H1 (cell line): ENCODE data around the gene HIPK2. TPM values are rescaled to one million over a fixed set of nuclear protein-coding genes. Genes with fewer than 3 reads are reported as not detected.

Experiments
- CTCF ChIA-PET: fragments of 300-600 bp; sonication (Branson Sonifier 250); formaldehyde crosslinking; loops from one replicate; lab custom pipeline; 2021; ENCODE audit not compliant: partially characterized antibody; lab: Charles Lee
- POLR2A ChIA-PET: fragments of 300-600 bp; sonication (Branson Sonifier 250); formaldehyde crosslinking; loops from one replicate; lab custom pipeline; 2021; ENCODE audit warnings: inconsistent platforms; ENCODE audit not compliant: partially characterized antibody; lab: Charles Lee
- DNase-seq, 2 experiments: peaks; one replicate each; pipeline versions ENCODE4 v3.0.0 to v3.0.0-alpha.2; 2010 to 2022; ENCODE audit warnings: low spot score in 2 of 2, low read depth in 1 of 2, mixed read lengths in 1 of 2
- FAIRE-seq: peaks from 2 replicates; lab custom pipeline; 2011; peaks lifted over from hg19 to GRCh38; lab: Jason Lieb, UNC
- H2AFZ ChIP-seq: 2 replicates; pipeline ENCODE4 v1.8.1; 2012; ENCODE audit warnings: low read length, inconsistent platforms
- H2AK5ac ChIP-seq: 2 replicates; pipeline ENCODE4 v1.6.1; 2013; ENCODE audit warnings: low read depth, low read length
- H2BK120ac ChIP-seq: replicated peaks from 2 replicates; pipeline ENCODE3; 2013; ENCODE audit warnings: low read depth, low read length, inconsistent platforms
- H2BK12ac ChIP-seq: 2 replicates; pipeline ENCODE4 v1.6.1; 2013; ENCODE audit warnings: low read depth, low read length
- H2BK15ac ChIP-seq: 2 replicates; pipeline ENCODE4 v1.6.1; 2013; ENCODE audit warnings: low read length
- H2BK20ac ChIP-seq: 2 replicates; pipeline ENCODE4 v1.6.1; 2013; ENCODE audit warnings: low read length
- H2BK5ac ChIP-seq: 2 replicates; pipeline ENCODE4 v1.6.1; 2013; ENCODE audit warnings: low read depth, low read length
- H3K14ac ChIP-seq: 2 replicates; pipeline ENCODE4 v1.6.1; 2013; ENCODE audit warnings: inconsistent platforms; ENCODE audit not compliant: insufficient read length
- H3K18ac ChIP-seq: 2 replicates; pipeline ENCODE4 v1.6.1; 2013; ENCODE audit warnings: low read length; ENCODE audit errors: extremely low read depth
- H3K23ac ChIP-seq: 2 replicates; pipeline ENCODE4 v1.6.1; 2013; ENCODE audit warnings: inconsistent platforms; ENCODE audit not compliant: insufficient read length
- H3K23me2 ChIP-seq: 2 replicates; pipeline ENCODE4 v1.6.1; 2013; ENCODE audit warnings: low read depth, low read length
- H3K27ac ChIP-seq: 2 replicates; pipeline ENCODE4 v1.6.1; 2011; ENCODE audit warnings: low read depth, low read length, inconsistent platforms
- H3K27me3 ChIP-seq, 4 experiments: replicated peaks in 1 of 4; 1 replicate in 1 of 4; 2 replicates in 3 of 4; pipeline versions ENCODE4 v1.6.1 to v1.8.1; 2011 to 2013; ENCODE audit warnings: low read length in 3 of 4, mild to moderate bottlenecking in 3 of 4, inconsistent platforms in 2 of 4, mixed read lengths in 2 of 4, moderate library complexity in 1 of 4; ENCODE audit not compliant: control insufficient read depth in 3 of 4, insufficient read depth in 3 of 4; ENCODE audit errors: extremely low read depth in 1 of 4
- H3K36me3 ChIP-seq, 4 experiments: 2 replicates each; pipeline versions ENCODE4 v1.6.1 to v1.8.1; 2011 to 2013; ENCODE audit warnings: mild to moderate bottlenecking in 4 of 4, low read length in 3 of 4, moderate library complexity in 2 of 4, control low read depth in 1 of 4, inconsistent platforms in 1 of 4; ENCODE audit not compliant: insufficient read depth in 4 of 4, control insufficient read depth in 2 of 4
- H3K4ac ChIP-seq: replicated peaks from 2 replicates; pipeline ENCODE3; 2013; ENCODE audit warnings: low read length, low read depth, mixed read lengths, inconsistent platforms; ENCODE audit not compliant: insufficient read length
- H3K4me1 ChIP-seq, 4 experiments: replicated peaks in 1 of 4; 1 replicate in 1 of 4; 2 replicates in 3 of 4; pipeline versions ENCODE4 v1.6.1 to v1.8.1; 2011 to 2013; ENCODE audit warnings: low read length in 3 of 4, inconsistent platforms in 2 of 4, mixed read lengths in 1 of 4; ENCODE audit not compliant: insufficient read depth in 4 of 4, control insufficient read depth in 3 of 4
- H3K4me2 ChIP-seq, 2 experiments: 2 replicates each; pipeline versions ENCODE4 v1.6.1 to v1.8.1; 2011 to 2013; ENCODE audit warnings: low read depth in 2 of 2, low read length in 2 of 2, control low read depth in 1 of 2, inconsistent platforms in 1 of 2, mild to moderate bottlenecking in 1 of 2; ENCODE audit not compliant: insufficient read depth in 1 of 2
- H3K4me3 ChIP-seq, 4 experiments: fragments of 200-600, 300-600 bp in 1 of 4; sonication (generic), shearing (Covaris generic), sonication (Bioruptor Twin) in 1 of 4; 2 replicates each; pipeline versions ENCODE4 v1.5.1 to v1.8.1; 2011 to 2016; ENCODE audit warnings: low read length in 4 of 4, low read depth in 3 of 4, control low read depth in 2 of 4, inconsistent platforms in 2 of 4, mild to moderate bottlenecking in 2 of 4, mixed read lengths in 1 of 4, moderate library complexity in 1 of 4; ENCODE audit not compliant: insufficient read depth in 2 of 4; ENCODE audit errors: extremely low read depth in 1 of 4
- H3K56ac ChIP-seq: replicated peaks from 2 replicates; pipeline ENCODE3; 2013; ENCODE audit warnings: low read depth, mild to moderate bottlenecking, mixed read lengths, low read length, inconsistent platforms; ENCODE audit not compliant: insufficient read length
- H3K79me1 ChIP-seq: 2 replicates; pipeline ENCODE4 v1.6.1; 2013; ENCODE audit warnings: low read depth, low read length, control low read depth
- H3K79me2 ChIP-seq, 2 experiments: 2 replicates each; pipeline versions ENCODE4 v1.6.1 to v1.8.1; 2012 to 2013; ENCODE audit warnings: low read length in 2 of 2, mild to moderate bottlenecking in 2 of 2, inconsistent platforms in 1 of 2; ENCODE audit not compliant: insufficient read depth in 2 of 2, control insufficient read depth in 1 of 2
- H3K9ac ChIP-seq, 4 experiments: replicated peaks in 1 of 4; 1 replicate in 1 of 4; 2 replicates in 3 of 4; pipeline versions ENCODE4 v1.6.1 to v1.8.1; 2011 to 2013; ENCODE audit warnings: low read depth in 3 of 4, low read length in 3 of 4, control low read depth in 2 of 4, mild to moderate bottlenecking in 2 of 4, moderate library complexity in 2 of 4, inconsistent platforms in 1 of 4; ENCODE audit errors: extremely low read depth in 1 of 4
- H3K9me3 ChIP-seq, 2 experiments: 2 replicates each; pipeline versions ENCODE4 v1.6.1 to v1.8.1; 2012 to 2013; ENCODE audit warnings: mild to moderate bottlenecking in 2 of 2, moderate library complexity in 2 of 2, control low read depth in 1 of 2, inconsistent platforms in 1 of 2, low read depth in 1 of 2, low read length in 1 of 2, mixed read lengths in 1 of 2; ENCODE audit not compliant: insufficient read depth in 2 of 2
- H4K20me1 ChIP-seq, 2 experiments: replicated peaks in 1 of 2; 2 replicates each; pipeline versions ENCODE3 to v1.8.1; 2011 to 2013; ENCODE audit warnings: inconsistent platforms in 2 of 2, low read length in 2 of 2, mild to moderate bottlenecking in 1 of 2; ENCODE audit not compliant: insufficient read depth in 2 of 2, control insufficient read depth in 1 of 2
- H4K5ac ChIP-seq: 2 replicates; pipeline ENCODE4 v1.6.1; 2013; ENCODE audit warnings: low read length, low read depth, mixed read lengths, inconsistent platforms; ENCODE audit not compliant: insufficient read length
- H4K8ac ChIP-seq: 2 replicates; pipeline ENCODE4 v1.8.0; 2013; ENCODE audit warnings: mild to moderate bottlenecking, moderate library complexity, low read length, inconsistent platforms; ENCODE audit not compliant: insufficient read depth; ENCODE audit errors: extremely low read depth
- H4K91ac ChIP-seq: replicated peaks from 2 replicates; pipeline ENCODE3; 2013; ENCODE audit warnings: low read length, mixed read lengths, inconsistent platforms; ENCODE audit not compliant: insufficient read length
- ATF2 ChIP-seq: IDR thresholded peaks from 2 replicates; pipeline ENCODE4 v1.6.1; 2012; ENCODE audit warnings: low read length, inconsistent platforms
- MAX ChIP-seq: IDR thresholded peaks from 2 replicates; pipeline ENCODE4 v1.6.1; 2012; ENCODE audit warnings: inconsistent platforms
- POU5F1 ChIP-seq: IDR thresholded peaks from 2 replicates; pipeline ENCODE4 v1.6.1; 2011; ENCODE audit warnings: low read depth, mild to moderate bottlenecking, low read length, moderate library complexity
- WGBS, 2 experiments: shearing (Covaris generic) in 1 of 2; methylation state at CpG; one replicate each; pipeline versions ENCODE4 v1.1.6 to v1.1.7; 2013 to 2015; ENCODE audit warnings: low lambda C conversion rate in 2 of 2, mixed read lengths in 2 of 2, inconsistent platforms in 1 of 2, low coverage in 1 of 2, missing lambda C conversion rate in 1 of 2; ENCODE audit not compliant: insufficient replicate concordance in 2 of 2, insufficient coverage in 1 of 2, insufficient read length in 1 of 2; ENCODE audit errors: extremely low coverage in 1 of 2, missing lambda C conversion rate in 1 of 2; 5-methylcytosine and 5-hydroxymethylcytosine counted together
- polyA plus RNA-seq, 7 experiments: library from polyadenylated mRNA; depleted of rRNA in 3 of 7; stranded (reverse) in 5 of 7; unstranded in 2 of 7; fragments of >200 nt in 5 of 7; fragments of 200-250 nt in 2 of 7; gene quantifications; 1 replicate in 5 of 7; 2 replicates in 1 of 7; 4 replicates in 1 of 7; pipeline versions ENCODE4 v1.2.1 to v1.2.3, GENCODE V29; 2011 to 2013; ENCODE audit warnings: missing spikeins in 2 of 7, mixed read lengths in 2 of 7
- total RNA-seq: library from RNA; stranded (reverse); fragmentation: NEBNext Ultra II Directional; extraction: Animal tissue kit (Norgen Biotek cat#: 25700); gene quantifications from 2 replicates; pipeline ENCODE4 v1.2.1, GENCODE V29; 2021

Gene HIPK2
- total and polyA plus RNA-seq, 2 of the 8 experiments (the other 6 are each of a cell fraction or from before 2014, with no cell fraction given) = 8.3 to 24.3 TPM

GRCh38 chr7:139647085-139647484 is 130.7 kb downstream of the HIPK2 start:
- H3K18ac ChIP-seq = no peak overlapping the region
- H4K8ac ChIP-seq = no peak overlapping the region
- no peaks in the 10 kb centered on the region for H3K27me3 ChIP-seq
- no peak overlapping the region for H3K4me3 ChIP-seq
- no peaks in the 10 kb centered on the region for H4K20me1 ChIP-seq
- H3K9me3 ChIP-seq = no peaks in the 10 kb centered on the region
- no peaks in the 10 kb centered on the region for H3K36me3 ChIP-seq
- no peak overlapping the region for H2BK15ac ChIP-seq
- H3K14ac ChIP-seq = no peak overlapping the region
- no peak overlapping the region for H3K4me2 ChIP-seq
- TF ChIP-seq MAX = no peak
- no peak for TF ChIP-seq POU5F1
- TF ChIP-seq ATF2 = no peak
- TF ChIP-seq, all 59 proteins: peak for 0
- ChIA-PET POLR2A (no interaction called here), CTCF (interaction anchor here (0.6 to 5.2 kb wide), 45 partner anchors 8 to 362 kb away, joined by 3 to 122 read pairs (median 6); no protein-coding TSS in a partner anchor)
- no peak overlapping the region for H2BK5ac ChIP-seq
- no peak overlapping the region for H2BK12ac ChIP-seq
- H2BK120ac ChIP-seq = no peak overlapping the region
- H2BK20ac ChIP-seq = no peak overlapping the region
- no peak overlapping the region for H4K5ac ChIP-seq
- H3K23me2 ChIP-seq = no peaks in the 10 kb centered on the region
- no peaks in the 10 kb centered on the region; a peak in 1 of 4 replicates for H3K79me2 ChIP-seq
- H3K4ac ChIP-seq = no peak overlapping the region
- no peak overlapping the region for H3K27ac ChIP-seq
- H3K4me1 ChIP-seq = peaks cover 7 to 12% (median 10%) of the 10 kb centered on the region in 4 experiments
- FAIRE-seq (no peak), DNase-seq (no peak)
- H2AFZ ChIP-seq = no peak overlapping the region
- H3K23ac ChIP-seq = no peak overlapping the region
- no peak overlapping the region for H4K91ac ChIP-seq
- no peak overlapping the region for H3K56ac ChIP-seq
- H2AK5ac ChIP-seq = peak overlapping the region; percentile 41; the same call in 1 of the 2 replicates
- WGBS, 2 experiments = 85% methylated on average over 4 of the region's 4 CpGs; no CpG with 5 or more reads in 1 of the 2 experiments
- H3K79me1 ChIP-seq = no peaks in the 10 kb centered on the region
- no peak overlapping the region for H3K9ac ChIP-seq
